SH-SY5Y (cell line): ENCODE data around the gene UBR4.

Source experiments
- GATA2 ChIP-seq: IDR thresholded peaks from 2 replicates; pipeline ENCODE4 v1.6.1; 2011; ENCODE audit warnings: mild to moderate bottlenecking, low read depth, low read length
- GATA3 ChIP-seq: IDR thresholded peaks from 2 replicates; pipeline ENCODE4 v1.6.1; 2011; ENCODE audit warnings: low read depth, mild to moderate bottlenecking, low read length, moderate library complexity

The UBR4 gene

DNA sequence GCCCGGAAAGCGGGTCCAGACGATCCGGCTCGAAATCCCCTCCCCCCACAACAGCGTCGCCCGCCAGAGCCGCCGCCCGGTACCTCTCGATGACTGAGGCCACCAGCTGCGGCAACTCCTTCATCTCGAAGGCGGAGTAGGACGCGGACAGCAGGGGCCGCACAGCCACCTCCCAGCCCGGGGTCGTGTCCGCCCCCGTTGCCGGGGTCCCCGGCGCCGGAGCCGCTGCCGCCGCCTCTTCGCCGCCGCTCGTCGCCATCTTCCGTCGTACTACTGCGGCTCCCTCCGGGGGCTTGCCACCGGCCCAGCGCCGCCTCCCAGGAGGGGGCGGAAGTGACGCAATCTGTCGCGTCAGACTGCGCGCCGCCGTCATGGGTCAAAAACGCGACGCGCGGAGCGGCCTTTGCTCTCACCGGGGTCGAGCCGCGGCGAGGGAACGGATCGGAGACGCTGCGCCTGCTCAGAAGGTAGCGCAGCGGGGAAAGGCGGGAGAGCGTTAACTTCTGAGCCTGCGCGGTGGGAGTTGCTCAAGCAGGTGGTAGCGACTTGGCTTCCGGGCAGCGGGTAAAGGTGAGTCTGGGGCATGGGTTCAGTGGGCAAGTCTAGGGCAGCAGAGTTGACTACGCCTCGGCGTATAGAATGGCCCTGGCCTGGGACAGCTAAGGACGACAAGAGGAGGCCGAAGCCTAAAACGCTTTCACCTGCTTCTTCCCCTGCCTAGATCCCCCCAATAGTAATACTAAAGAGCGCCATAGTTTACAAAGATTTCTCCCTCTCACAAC lies at the start of gene UBR4:
TSS of gene UBR4 (minus strand) at position 277 of the 782 bp plus-strand sequence. CDS start at position 259, 18 bp downstream.
- no peak for TF ChIP-seq GATA2
- no peak for TF ChIP-seq GATA3

DNA sequence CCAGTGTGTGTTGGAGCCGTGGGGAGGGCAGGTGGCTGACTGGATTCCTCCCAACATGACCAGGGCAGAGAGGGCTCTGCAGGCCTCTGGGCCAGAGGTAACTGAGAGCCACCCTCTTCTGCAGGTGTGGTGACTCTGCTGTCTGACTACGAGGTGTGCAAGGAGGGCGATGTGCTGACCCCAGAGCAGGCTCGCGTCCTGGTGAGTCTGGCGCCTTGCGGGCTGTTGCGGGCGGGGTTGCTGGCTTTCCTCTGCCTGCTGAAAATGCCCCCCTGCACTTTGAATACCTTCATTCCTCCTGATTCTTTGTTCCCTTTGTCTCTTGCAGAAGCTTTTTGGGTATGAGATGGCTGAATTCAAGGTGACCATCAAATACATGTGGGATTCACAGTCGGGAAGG lies 48.3 kb upstream of the UBR4 start:
- TF ChIP-seq GATA2 (no peak), GATA3 (no peak)

DNA sequence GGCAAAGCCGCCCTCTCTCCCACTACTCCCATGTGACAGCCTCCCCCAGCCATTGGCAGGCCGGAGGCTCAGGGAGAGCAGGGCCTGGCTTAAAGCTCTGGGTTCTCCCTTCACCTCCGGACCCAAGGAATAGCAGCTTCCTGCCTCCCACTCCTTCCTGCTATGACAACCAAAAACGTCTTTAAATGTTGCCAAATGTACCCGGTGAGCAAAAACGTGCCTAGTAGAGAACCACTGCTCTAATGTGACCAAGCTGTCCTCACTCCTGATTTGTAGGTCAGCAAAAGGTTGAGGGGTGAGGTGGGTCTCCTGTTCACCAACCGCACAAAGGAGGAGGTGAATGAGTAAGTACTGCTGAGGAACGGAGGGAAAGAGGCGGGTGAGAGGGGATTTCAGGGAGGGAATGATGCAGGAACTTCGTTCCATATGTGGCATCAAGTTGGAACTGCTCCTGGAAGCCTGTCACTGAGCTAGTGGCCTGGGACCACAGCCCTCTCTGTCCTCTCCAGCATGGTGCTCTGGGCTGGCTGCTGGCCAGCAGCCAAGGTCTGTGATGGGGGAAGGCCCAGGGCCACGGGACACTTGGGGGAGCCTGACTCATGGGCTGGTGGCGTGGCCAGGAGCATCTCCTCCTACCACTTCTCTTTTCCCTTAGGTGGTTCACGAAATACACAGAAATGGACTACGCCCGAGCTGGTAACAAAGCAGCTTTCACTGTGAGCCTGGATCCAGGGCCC lies 47.3 kb upstream of the UBR4 start:
- no peak for TF ChIP-seq GATA3
- no peak for TF ChIP-seq GATA2

GRCh38 chr1:19255288-19255687 lies 45.2 kb upstream of the UBR4 start:
- TF ChIP-seq GATA3 = no peak
- TF ChIP-seq GATA2 = no peak

DNA sequence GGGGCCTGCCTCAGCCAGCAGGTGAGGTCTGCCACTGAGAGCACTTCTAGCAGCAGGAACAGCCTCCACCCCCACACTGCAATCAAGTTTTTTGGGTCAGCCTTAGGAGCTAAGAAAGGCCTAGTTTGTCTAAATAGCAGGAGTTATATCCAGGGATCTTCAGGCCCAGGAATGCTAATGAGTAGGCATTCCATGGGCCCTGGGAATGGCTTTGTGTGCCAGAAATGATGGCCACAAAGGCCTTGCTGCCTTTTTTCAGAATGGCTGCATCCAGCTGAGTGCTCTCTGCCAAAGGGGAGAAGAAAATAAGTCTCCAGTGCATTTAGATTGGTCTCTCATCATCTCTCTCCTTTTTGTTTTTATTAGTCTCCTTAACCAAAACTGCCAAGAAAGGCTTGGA lies 44.4 kb upstream of the UBR4 start:
- TF ChIP-seq GATA3 (no peak), GATA2 (no peak)

DNA sequence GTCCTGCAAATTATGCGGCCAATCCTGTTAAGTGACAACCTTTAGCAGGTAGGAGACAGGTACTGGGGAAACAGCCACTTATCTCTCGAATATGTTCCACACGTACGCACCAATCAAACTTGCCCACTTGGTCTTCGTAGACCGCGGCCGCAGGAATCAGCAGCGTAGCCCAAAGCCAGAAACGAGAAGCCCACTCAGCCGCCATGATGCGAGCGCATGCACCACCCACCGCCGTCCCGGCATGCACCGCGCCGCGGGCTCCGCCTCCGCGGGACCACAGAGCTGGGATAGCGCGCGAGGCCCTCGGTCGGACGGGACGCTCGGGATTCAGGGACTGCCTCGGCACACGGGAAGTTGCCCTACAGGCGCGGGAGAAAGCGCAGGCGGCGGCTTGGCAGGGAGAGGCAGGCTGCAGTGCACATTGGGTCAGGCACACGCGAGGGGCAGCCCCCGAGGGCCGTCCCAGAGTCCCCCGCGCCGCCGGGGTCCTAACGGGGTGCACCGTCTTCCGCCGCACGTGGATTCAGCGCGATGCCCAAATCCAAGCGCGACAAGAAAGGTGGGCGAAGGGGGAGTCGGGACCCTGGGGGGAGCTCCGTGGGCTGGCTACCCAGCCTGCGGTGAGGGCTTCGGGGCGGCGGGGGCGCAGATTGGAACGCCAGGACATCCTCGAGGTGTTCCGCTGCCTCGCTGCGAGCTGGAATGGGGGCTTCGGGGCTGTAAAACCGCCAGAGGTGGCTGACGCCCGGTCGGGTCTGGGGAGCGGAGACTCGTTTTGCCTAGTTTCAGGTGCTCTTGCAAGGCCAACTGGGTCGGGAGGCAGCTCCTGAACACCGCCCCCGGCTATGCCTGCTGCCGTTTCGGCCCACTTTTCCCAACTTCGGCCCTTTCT lies 41.5 kb upstream of the UBR4 start, which contains the start of the genes EMC1 and MRTO4:
TSS of gene EMC1 (minus strand) at position 220 of the 892 bp plus-strand sequence. CDS start at position 205, 15 bp downstream.
TSS of gene MRTO4 (plus strand) at position 501 of the 892 bp plus-strand sequence. CDS start at position 532, 31 bp downstream.
- no peak for TF ChIP-seq GATA2
- no peak for TF ChIP-seq GATA3

DNA sequence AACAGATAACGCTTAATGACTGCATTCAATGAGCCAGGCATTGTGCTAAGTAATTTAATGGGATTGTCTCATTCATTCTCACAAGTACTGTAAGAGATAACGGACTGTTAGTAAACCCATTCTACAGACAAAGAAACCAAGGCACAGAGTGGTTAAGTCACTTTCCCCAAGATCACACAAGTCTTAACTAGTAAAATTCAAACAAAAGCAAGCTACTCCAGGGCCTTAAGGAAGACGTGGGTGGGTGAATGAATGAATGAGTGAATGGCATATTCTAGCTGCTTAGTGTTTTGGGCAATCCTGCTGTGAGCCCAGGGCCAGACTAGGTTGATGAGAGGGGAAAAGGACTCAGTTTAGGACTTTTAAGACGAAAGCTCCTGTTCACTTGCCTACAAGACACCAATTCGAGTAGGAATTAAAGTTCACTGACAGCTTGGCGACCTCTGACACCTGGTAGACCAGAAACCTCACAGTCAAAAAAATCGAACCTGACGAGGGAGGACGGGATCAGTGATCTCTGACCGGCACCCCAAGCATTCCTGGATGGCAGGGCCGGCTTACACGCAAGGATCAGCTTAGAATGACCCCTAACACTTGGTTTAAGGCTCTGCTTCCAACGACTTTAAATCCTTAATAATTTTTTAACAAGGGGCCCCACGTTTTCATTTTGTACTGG lies 40.7 kb upstream of the UBR4 start:
- TF ChIP-seq GATA3 = no peak
- TF ChIP-seq GATA2 = no peak

DNA sequence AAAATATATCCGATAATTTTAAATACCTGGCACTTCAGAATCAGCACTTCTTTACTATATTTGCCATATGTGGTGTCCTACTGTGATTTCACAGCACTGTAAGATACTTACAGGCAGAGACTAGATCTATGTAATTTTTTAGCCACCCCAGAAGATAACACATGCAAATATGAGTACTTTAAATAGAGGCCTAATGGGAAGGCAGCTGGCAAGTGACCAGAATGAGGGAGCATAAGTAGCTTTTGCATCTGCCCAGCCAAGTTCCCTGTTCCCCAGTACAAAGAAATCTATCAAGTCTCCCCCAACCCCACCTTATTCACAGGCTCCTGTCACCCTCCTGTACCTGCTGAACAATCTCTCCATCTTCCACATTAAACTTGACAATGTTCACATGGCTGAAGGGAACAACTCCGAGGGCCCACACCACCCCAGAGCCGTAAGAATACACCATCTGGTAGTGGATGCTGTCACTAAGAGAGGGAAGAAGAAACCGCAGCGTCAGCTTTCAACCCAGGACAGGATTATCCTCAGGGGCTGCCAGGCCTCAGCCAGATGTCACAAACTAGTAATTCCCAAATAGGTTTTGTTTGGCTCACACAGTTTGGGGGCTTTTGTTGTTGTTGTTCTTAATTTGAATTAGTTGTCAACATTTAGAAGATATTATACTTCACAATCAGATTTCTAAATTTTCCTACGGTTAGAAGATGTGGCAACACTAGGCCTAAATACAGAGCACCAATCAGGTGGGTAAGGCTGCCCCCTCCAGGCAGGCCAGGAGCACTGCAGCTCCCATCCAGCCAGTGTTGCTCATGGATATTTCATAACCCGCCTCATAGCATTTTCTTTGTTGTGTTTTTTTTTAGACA lies 30.8 kb upstream of the UBR4 start:
- TF ChIP-seq GATA3 (no peak), GATA2 (no peak)

DNA sequence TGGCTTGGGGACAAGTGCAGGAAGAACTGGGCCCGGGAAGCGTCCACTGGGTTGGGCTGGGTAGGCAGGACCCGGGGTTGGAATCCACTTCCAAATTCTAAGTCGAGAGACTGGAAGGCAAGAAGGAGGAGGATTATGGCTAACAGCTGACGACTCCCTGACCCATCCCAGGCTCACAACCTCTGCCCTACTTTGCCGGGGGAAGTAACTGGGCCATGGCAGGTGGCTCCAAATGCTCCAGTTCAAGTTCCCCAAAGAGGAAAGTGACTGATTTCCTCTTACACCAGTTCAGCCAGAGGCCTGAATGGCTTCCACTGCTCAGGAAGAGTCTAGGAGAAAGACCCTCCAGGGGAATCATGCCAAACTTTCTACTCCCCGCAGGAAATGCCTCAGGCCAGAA lies 29.8 kb upstream of the UBR4 start:
- TF ChIP-seq GATA2 = no peak
- TF ChIP-seq GATA3 = no peak

GRCh38 chr1:19234224-19234623 lies 24.2 kb upstream of the UBR4 start:
- no peak for TF ChIP-seq GATA3
- no peak for TF ChIP-seq GATA2

DNA sequence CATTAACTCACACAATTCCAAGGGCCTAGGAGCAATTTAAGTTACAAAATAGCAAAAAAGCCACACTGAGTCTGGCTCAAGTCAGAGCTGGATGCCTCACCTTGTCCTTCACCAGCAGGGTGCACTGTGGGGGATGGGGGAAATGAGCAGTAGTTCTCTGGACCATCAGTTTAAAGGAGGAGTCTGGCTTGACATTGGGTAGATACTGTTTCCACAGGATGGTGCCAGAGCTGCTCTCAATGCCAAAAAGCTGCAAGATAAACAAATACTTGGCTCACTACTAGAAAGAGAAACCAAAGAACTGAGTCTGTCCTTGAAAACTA lies 22.4 kb upstream of the UBR4 start:
- no peak for TF ChIP-seq GATA3
- TF ChIP-seq GATA2 = no peak

GRCh38 chr1:19229828-19230325 lies 19.8 kb upstream of the UBR4 start:
- no peak for TF ChIP-seq GATA3
- TF ChIP-seq GATA2 = no peak
